GM21381 (cell line): ENCODE results near the gene CDC42EP4.

ENCODE experiments used
- ATAC-seq: cut with Tn5 transposase; IDR thresholded peaks from one replicate; pipeline ENCODE4 v1.9.1; 2021; ENCODE audit warnings: mild to moderate bottlenecking, moderate library complexity; ENCODE audit not compliant: unreplicated experiment

Gene CDC42EP4

DNA sequence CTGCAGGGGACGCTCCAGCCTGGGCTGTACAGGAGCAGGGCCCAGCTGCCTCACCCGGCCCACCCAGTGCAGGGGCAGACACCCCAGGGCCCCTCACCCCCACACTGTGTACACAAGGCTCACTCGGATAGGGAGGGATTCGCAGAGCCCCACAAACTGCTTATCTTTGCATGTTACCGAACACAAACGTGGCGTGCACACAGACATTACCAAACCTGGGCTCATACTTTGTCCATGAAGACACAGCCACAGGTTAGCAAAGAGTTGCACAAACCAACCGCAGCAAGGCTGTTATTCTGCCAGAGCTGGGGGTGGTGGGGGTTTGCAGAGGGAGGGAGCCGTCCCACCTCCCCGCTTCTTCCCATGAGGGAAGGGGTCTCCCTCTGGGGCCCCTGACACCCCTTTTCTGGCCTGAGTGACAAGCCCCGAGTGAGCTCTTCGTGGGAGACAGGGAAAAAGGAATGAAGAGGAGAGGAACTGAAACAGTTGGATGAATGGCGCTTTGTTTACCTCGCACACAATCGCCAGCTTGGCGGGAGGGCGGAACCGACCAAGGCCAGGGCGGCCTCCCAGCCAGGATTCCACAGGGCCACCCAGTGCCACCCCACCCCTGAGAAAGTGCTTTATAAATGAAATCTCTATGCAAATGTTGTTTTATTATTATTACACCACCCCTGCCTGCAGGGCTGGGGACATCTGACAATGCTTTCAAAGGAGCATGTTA is 49.7 kb downstream of the CDC42EP4 start:
- ATAC-seq: no peak

DNA sequence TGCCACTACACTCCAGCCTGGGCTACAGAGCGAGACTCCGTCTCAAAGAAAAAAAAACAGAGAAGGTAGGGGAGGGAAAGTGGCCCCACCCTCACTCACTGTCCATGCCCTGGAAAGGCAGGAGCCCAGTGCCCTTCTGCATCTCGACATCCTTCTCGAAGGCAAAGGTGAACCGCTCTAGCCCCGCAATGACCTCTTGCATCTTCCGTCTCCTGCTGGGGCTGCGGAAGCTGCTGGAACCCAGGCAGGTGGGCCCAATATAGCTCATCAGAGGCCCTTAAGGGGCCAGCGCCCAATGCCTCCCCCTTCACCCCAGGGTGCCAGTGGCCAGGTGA is 50.2 kb downstream of the CDC42EP4 start, which contains the start of gene CPSF4L:
CPSF4L (minus strand) TSS at position 264 of the 335 bp plus-strand sequence; CDS start at position 202, 62 bp downstream.
- no peak for ATAC-seq

DNA sequence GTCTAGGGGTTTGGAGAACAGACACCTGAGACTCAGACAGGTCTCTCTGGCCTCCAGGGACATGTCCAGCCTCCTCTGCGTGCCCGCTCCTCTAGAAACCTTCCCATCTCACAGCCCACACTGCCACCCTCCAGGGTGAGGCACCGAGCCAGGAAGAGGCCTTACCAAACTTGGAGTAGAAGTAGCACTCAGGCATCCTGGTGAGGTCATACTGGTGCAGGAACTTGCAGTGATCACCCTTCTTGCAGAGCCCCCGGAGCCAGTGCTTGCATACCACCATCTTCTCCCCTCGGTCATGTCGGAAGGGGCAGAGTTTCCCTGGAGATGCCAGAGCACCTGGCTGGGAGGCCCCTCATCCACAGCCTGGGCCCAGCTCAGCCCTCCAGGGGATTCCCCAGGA is 54.3 kb downstream of the CDC42EP4 start:
- ATAC-seq: no peak

DNA sequence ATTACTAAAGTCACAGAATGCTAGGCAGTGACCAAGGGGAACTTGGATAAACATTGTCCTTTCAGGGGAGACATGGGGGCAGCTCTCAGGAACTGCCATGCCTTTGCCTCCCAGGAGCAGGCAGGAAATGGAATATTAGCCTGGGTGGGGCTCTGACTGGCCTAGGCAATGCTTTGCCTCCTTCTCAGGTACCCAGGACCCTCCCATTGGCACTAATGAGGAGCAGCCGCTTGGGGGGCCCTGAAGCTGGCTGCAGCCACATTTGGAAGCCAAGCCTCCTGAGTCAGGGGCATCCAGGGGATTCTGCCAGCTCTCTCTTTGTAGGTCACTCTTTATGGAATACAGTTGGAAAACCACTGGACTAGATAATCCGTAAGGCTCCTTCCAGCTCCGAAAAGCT is 55.6 kb downstream of the CDC42EP4 start:
- no peak for ATAC-seq

DNA sequence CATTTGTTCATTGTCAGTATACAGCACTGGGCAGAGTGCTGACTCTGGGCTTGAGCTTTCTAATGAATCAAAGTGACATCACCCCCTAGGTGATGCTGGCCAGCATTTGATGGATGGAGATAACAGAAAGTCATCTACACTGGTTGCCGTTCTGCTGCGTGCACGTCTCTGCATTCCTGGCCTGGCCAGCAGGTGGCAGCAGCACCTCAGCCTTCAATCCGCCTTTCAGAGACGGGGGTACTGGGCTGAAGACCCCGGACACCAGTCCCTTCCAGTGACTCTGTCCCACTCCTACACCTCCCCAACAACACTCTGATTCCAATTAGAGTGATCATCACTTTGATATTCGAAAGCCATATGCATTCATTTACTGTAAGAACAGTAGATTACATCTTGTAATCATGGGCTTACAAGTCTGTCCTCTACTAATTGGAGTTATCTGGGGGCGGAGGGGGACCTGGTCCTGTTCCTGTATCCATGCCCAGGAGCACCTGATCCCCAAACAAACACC is 56.1 kb downstream of the CDC42EP4 start:
- ATAC-seq: no peak

DNA sequence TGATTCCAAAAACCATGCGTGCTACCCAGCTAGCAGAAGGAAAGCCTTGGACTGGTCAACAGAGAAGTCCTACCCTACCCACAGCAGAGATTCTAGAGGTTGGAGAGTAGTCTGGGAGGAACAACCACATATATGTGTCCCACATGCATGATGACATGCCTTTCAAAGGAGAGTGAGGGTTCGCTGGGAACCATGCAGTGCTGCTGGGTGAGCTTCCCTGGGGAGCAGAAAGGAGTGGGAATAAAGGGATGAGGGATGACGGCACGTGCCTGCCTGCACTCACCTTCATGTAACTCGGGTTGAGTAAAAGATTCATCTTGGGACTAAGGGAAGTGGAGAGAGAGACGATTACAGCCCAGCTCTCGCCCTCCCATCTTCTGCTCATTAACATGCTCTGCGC is 59.9 kb downstream of the CDC42EP4 start:
- no peak for ATAC-seq

DNA sequence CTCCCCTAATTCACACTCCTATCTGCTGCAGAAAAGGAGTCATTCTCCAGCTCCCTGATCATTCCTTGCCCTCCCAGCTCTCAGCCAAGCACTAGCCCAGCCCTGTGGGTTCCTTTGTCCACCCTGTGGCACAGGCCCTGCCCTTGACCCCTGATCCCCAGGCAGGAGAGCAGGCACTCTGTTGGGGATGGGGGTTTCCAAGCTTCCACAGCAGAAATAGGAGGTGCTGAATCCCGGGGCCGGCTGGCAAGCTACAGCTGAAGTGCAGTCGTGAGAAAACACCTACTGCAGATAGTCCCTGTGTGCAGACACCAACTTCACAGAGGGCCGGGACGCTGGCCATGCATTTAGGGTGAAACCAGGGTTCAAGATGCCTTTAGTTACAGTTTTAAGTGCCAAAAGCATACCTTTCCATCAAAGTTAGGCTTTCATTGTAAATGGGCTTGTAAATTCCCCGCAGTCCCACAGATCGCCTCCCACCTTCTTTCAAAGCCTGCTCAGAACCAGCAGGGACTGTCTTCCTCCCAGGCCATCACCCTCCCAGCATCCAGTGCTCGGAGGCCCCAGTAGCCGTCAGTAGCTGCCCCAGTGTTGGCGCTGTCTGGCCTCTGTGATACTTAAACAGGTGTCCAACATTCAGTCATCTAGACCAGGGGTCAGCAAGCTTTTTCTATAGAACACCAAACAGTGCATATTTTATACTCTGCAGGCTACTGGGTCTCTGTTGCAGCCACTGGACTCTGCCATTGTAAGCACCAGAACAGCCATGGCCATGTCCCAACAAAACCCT is 60.8 kb downstream of the CDC42EP4 start:
- ATAC-seq: no peak

DNA sequence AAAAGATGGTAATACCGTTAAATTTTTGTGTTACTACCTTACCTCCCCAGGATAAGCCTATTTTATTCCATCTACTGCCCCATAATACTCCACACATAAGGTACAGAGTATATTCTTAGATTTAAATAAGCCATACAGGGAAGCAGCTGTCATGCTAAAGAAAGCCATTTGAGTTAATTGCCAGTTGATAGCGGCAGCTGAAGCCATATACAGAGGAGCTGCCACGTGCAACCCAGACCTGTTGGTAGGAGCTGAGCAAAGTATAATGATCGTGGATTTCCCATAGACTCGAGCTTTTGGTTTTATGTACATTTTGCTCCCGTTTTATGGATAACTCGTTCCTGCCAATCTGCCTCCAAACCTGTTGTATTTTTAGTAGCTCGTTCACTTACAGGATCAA is 62.1 kb downstream of the CDC42EP4 start:
- ATAC-seq: no peak

DNA sequence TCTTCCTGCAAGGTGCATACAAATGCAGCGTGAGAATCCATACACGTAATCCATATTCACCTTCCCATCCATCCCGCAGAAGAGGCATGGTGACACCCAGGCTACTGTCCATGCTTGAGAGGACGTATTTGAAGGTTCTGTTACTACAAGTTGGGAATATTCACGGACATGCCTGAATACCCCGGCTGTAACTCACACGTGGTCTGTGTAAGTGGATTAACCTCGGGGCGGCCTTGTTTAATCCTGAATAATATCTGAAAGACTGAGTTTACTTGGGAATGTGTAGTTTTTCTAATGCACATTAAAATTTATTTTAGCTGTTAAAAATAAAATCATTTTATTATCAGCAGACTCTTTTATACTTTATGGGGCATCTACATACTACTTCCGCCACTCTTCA is 63.3 kb downstream of the CDC42EP4 start:
- ATAC-seq: no peak

DNA sequence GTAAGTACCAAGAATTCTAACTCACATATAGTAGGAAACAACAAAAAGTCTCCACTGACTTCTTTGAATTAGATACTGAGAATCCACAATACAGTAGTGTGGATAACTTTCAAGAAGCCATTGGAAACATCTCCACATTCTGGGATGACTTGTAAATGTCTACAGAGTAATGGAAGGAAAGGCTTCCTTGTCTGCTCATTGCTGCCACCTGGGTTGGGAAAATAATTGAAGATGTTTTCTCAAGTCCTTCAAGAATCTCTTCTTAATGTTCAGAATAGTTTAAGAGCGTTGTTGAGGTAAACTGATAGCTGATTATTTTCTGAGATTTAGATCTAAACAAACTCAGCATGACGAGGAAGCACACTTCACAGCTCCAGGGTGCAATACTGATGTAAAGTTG is 64.1 kb downstream of the CDC42EP4 start:
- no peak for ATAC-seq

DNA sequence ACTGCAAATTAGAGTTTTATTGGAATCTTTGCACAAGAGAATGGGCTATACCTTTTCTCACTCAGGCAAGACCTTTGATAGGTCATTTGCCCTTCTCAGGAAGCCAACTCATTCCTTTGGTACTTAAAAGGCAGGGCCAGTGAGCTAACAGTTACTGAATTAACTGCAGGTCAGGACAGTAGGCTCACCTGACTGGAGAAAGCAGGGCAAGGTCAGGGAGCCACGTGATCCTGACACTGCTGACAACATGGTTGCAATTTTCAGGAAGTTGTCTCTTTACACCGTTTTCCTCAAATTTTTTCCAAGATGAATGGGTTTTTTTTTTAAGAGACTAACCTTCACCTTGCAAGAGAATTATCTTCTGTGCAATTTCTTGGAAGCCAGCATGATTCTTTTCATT is 71.2 kb downstream of the CDC42EP4 start:
- ATAC-seq: no peak

DNA sequence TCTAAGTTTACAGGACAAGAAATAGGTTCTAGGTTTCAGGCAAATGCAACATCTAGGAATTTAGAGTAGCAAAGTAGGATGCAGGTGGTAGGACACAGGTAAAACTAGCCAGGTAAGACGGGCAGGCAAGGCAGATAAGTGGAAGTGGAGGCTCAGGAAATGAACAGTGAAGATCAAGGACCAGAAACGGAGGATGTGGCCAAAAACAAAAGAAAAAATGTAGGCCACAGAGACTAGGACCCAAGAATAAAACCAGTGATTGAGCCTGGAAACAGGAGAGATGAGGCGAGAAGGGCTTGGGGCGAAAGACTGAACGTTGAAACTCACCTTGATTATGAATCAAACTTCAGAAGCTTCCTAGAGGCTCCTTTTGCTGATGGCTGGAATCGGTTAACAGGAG is 74.1 kb downstream of the CDC42EP4 start:
- ATAC-seq: no peak

DNA sequence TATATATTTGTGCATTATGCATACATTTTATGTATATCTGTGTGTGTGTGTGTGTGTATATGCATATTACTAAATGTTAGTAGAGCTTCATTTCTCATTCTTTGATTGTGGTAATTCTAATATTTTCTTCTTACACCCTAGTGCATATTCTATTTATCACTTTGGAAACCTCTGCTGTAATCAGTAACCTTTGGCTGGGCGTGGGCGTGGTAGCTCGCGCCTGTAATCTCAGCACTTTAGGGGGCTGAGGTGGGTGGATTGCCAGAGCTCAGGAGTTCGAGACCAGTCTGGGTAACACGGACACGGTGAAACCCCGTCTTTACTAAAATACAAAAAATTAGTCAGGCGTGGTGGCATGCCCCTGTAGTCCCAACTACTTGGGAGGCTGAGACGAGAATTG is 77.1 kb downstream of the CDC42EP4 start:
- ATAC-seq: no peak
